ENCODE data around the gene DSE. TPM values are rescaled to one million over a fixed set of nuclear protein-coding genes. Genes with fewer than 3 reads are reported as not detected.

The DSE gene
- total and polyA plus RNA-seq, 2 donors (not counting 1 experiment from before 2014, with no cell fraction given), result 71.0 to 89.2 TPM

DNA sequence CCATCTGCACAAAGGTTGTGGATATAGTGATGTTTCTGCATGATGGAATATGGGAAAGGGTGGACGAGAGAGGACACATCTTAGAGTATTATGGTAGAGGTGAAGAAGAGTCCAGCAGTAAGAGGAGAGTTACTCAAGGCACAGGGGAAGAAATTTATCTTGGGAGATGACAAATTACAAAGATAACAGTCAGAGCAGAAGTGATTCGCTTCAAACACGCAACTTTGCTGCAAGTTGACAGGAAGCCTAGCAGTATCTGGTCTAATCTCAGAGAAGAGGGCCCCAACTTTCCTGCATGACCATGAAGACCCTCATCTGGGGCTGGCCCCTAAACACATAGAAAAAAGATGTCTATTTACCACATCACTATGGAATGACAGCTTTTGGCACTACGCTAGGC, 89.2 kb downstream of the DSE start:
- Histone ChIP-seq H3K79me2 (ENCODE audit: control insufficient read depth, insufficient read depth, low read length) (no peaks in the 10 kb centered on the region), H3K27ac (ENCODE audit: insufficient read depth, low read length) (no peak overlapping the region), H2AFZ (ENCODE audit: low read length) (no peak overlapping the region), H3K27me3 (ENCODE audit: control insufficient read depth, insufficient read depth, low read length) (peaks cover 7% of the 10 kb centered on the region), H3K4me3 (replicated peaks in 1 of 4; ENCODE audit: control extremely low read depth in 1 of 4, insufficient read depth in 1 of 4, low read depth in 3 of 4, low read length in 4 of 4) (no peak overlapping the region), H3K36me3 (ENCODE audit: control insufficient read depth, insufficient read depth, low read length) (no peaks in the 10 kb centered on the region), H3K9ac (ENCODE audit: insufficient read depth, low read length) (no peak overlapping the region), H4K20me1 (ENCODE audit: control insufficient read depth, extremely low read depth, insufficient read depth, low read length) (no peaks in the 10 kb centered on the region), H3K9me3 (ENCODE audit: control insufficient read depth, insufficient read depth, low read depth, low read length) (no peaks in the 10 kb centered on the region), H3K4me1 (ENCODE audit: control insufficient read depth, extremely low read depth, insufficient read depth, low read length) (peaks cover 2% of the 10 kb centered on the region), H3K4me2 (ENCODE audit: extremely low read depth, insufficient read depth, low read length) (no peak overlapping the region)
- TF ChIP-seq EZH2 (IDR thresholded peaks at IDR 0.05; ENCODE audit: low read length, missing control alignments), result no peak
- TF ChIP-seq, protein P1, sequence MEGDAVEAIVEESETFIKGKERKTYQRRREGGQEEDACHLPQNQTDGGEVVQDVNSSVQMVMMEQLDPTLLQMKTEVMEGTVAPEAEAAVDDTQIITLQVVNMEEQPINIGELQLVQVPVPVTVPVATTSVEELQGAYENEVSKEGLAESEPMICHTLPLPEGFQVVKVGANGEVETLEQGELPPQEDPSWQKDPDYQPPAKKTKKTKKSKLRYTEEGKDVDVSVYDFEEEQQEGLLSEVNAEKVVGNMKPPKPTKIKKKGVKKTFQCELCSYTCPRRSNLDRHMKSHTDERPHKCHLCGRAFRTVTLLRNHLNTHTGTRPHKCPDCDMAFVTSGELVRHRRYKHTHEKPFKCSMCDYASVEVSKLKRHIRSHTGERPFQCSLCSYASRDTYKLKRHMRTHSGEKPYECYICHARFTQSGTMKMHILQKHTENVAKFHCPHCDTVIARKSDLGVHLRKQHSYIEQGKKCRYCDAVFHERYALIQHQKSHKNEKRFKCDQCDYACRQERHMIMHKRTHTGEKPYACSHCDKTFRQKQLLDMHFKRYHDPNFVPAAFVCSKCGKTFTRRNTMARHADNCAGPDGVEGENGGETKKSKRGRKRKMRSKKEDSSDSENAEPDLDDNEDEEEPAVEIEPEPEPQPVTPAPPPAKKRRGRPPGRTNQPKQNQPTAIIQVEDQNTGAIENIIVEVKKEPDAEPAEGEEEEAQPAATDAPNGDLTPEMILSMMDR (conservative IDR thresholded peaks at IDR 0.05 in 1 of 2, IDR thresholded peaks at IDR 0.05 in 1 of 2; ENCODE audit: low read depth in 1 of 2, low read length in 2 of 2), result no peak
- DNase-seq (ENCODE audit: low read depth in 2 of 2), result no peak

DNA sequence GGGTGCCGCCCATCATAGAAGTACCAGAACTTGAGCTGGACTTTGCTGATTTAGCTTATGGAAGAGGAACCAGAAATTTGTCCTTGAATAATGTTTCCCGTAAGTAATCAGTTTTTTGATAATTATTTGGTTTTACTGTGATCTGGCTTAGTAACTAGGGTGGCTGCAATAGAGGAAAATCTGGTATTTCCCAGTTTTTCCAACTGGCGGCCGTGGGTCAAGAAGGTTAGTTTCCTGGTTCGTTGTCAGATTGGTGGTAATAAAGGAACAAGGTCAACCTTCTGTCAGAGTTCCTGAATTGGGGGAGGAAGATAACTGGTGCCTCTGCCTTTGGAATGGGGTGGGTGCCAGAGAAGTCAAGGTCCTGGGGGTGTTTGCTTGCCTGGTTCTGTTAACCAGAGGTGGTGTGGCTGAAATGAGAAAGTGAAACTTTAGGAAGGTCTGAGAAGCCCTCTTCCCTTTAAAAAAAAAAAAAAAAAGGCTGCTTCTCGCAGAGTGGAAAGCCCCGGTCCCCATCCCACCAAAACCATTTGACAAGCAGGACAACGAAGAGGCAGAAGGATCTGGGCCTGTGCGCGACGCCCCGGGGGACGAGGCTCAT, 90.7 kb downstream of the DSE start, which contains the start of gene CALHM6:
Gene CALHM6 (plus strand): TSS at position 45 of the 601 bp plus-strand sequence. CDS start 555 bp downstream, at position 600.
- Histone ChIP-seq H3K9me3 (ENCODE audit: control insufficient read depth, insufficient read depth, low read depth, low read length) (no peaks in the 10 kb centered on the region), H3K9ac (ENCODE audit: insufficient read depth, low read length) (no peak within 1 kb of the TSS), H3K79me2 (ENCODE audit: control insufficient read depth, insufficient read depth, low read length) (no peaks in the 10 kb centered on the region), H3K27ac (ENCODE audit: insufficient read depth, low read length) (no peak within 1 kb of the TSS), H3K4me2 (ENCODE audit: extremely low read depth, insufficient read depth, low read length) (peak within 1 kb of the TSS; percentile 80), H3K4me3 (replicated peaks in 1 of 4; ENCODE audit: control extremely low read depth in 1 of 4, insufficient read depth in 1 of 4, low read depth in 3 of 4, low read length in 4 of 4) (peak within 1 kb of the TSS; percentile 22 to 46 (median 36)), H3K36me3 (ENCODE audit: control insufficient read depth, insufficient read depth, low read length) (no peaks in the 10 kb centered on the region), H3K4me1 (ENCODE audit: control insufficient read depth, extremely low read depth, insufficient read depth, low read length) (peaks cover 2% of the 10 kb centered on the region), H3K27me3 (ENCODE audit: control insufficient read depth, insufficient read depth, low read length) (peaks cover 7% of the 10 kb centered on the region), H2AFZ (ENCODE audit: low read length) (peak within 1 kb of the TSS; percentile 89), H4K20me1 (ENCODE audit: control insufficient read depth, extremely low read depth, insufficient read depth, low read length) (no peaks in the 10 kb centered on the region)
- TF ChIP-seq EZH2 (IDR thresholded peaks at IDR 0.05; ENCODE audit: low read length, missing control alignments), result no peak
- TF ChIP-seq, protein P1 (conservative IDR thresholded peaks at IDR 0.05 in 1 of 2, IDR thresholded peaks at IDR 0.05 in 1 of 2; ENCODE audit: low read depth in 1 of 2, low read length in 2 of 2), result no peak
- no peak for DNase-seq (ENCODE audit: low read depth in 2 of 2)

DNA sequence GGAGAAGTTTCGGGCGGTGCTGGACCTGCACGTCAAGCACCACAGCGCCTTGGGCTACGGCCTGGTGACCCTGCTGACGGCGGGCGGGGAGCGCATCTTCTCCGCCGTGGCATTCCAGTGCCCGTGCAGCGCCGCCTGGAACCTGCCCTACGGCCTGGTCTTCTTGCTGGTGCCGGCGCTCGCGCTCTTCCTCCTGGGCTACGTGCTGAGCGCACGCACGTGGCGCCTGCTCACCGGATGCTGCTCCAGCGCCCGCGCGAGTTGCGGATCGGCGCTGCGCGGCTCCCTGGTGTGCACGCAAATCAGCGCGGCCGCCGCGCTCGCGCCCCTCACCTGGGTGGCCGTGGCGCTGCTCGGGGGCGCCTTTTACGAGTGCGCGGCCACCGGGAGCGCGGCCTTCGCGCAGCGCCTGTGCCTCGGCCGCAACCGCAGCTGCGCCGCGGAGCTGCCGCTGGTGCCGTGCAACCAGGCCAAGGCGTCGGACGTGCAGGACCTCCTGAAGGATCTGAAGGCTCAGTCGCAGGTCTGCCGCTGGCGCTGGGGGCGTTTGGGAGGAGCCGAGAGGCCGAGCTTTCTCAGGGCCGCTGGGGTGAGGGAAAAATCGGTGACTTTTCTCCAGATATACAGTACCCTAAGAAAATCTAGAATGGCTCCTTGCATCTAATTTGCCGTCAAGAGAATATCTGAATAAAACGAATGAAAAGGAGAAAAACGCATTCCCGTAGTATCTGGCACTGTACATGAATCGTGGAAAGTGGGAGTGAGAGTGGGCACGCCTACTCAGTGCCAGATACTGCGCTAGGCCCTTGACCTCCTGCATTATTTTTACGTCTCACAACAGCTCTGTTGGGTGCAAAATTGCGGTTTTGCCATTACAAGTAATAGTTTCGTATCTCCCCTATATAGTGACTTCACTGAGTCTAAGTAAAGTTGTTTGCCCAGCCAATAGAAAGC, 91.5 kb downstream of the DSE start:
- TF ChIP-seq EZH2 (IDR thresholded peaks at IDR 0.05; ENCODE audit: low read length, missing control alignments), result no peak
- TF ChIP-seq, protein P1 (conservative IDR thresholded peaks at IDR 0.05 in 1 of 2, IDR thresholded peaks at IDR 0.05 in 1 of 2; ENCODE audit: low read depth in 1 of 2, low read length in 2 of 2), result no peak
- peak overlapping the region; percentile 24 to 46 (median 36) for H3K4me3 ChIP-seq (replicated peaks in 1 of 4; ENCODE audit: control extremely low read depth in 1 of 4, insufficient read depth in 1 of 4, low read depth in 3 of 4, low read length in 4 of 4)
- H3K4me1 ChIP-seq (ENCODE audit: control insufficient read depth, extremely low read depth, insufficient read depth, low read length), result peaks cover 2% of the 10 kb centered on the region
- no peaks in the 10 kb centered on the region for H3K9me3 ChIP-seq (ENCODE audit: control insufficient read depth, insufficient read depth, low read depth, low read length)
- H3K27ac ChIP-seq (ENCODE audit: insufficient read depth, low read length), result no peak overlapping the region
- peak; percentile 50 to 72 for DNase-seq (ENCODE audit: low read depth in 2 of 2)
- H3K79me2 ChIP-seq (ENCODE audit: control insufficient read depth, insufficient read depth, low read length), result no peaks in the 10 kb centered on the region
- H4K20me1 ChIP-seq (ENCODE audit: control insufficient read depth, extremely low read depth, insufficient read depth, low read length), result no peaks in the 10 kb centered on the region
- no peaks in the 10 kb centered on the region for H3K36me3 ChIP-seq (ENCODE audit: control insufficient read depth, insufficient read depth, low read length)
- no peak overlapping the region for H3K9ac ChIP-seq (ENCODE audit: insufficient read depth, low read length)
- H2AFZ ChIP-seq (ENCODE audit: low read length), result peak overlapping the region; percentile 89
- H3K4me2 ChIP-seq (ENCODE audit: extremely low read depth, insufficient read depth, low read length), result peak overlapping the region; percentile 80
- peaks cover 7% of the 10 kb centered on the region for H3K27me3 ChIP-seq (ENCODE audit: control insufficient read depth, insufficient read depth, low read length)
